Measurements from ENCODE around the gene ABCA7. TPM values are rescaled to one million over a fixed set of nuclear protein-coding genes. Genes with fewer than 3 reads are reported as not detected.
"Not testable (repeated sequence)": the region's sequence is repeated elsewhere in the genome, so short reads cannot be mapped to it uniquely, and the experiment has no call there.

ABCA7 gene
- total and polyA plus RNA-seq, 7 donors = 1.8 to 25.1 (median 9.9) TPM

DNA sequence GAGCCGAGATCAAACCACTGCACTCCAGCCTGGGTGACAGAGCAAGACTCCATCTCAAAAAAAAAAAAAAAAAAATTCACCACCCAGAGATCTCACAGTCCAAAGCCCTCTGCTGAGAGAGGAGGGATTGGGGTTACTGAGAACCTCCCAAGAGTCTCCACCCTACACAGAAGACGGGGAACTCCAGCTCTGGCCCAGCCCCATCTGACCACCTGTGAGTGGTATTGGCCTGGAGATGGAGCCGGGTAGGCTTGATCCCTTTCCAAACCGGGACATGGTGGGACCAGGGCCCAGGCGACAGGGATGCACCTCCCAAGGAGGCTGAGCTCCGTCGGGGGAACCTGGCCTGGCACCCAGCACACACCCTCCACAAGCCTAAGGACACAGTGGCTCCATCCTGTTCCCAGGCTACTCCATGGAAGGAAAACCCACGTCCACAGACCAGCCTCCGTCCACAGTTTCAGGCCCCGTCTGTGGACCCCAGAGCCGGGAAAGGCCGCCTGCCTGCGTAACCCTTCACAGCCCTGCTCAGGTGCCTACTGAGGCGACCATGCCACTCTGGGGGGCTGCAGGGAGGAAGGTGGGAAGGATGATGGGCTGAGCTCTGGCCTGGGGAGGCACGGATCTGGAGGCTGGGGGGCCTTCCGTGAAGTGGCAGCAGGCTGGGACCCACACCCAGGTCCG is 20.8 kb upstream of the ABCA7 start:
- intact Hi-C loops (cut with DNase I) = no loop called here
- peaks cover 0 to 79% (median 71%) of the 10 kb centered on the region in 4 donors for H3K4me1 ChIP-seq
- peak overlapping the region in 3 of 4 donors; percentile 66 to 86 (median 82) for H3K4me3 ChIP-seq
- no peak for DNase-seq
- H3K27ac ChIP-seq = peak overlapping the region in 3 of 4 donors; percentile 92 to 96 (median 95)
- TF ChIP-seq POLR2AphosphoS5 (IDR thresholded peaks at IDR 0.05) (no peak), EP300 (IDR thresholded peaks at IDR 0.05) (no peak), POLR2A (IDR thresholded peaks at IDR 0.05) (no peak)
- TF ChIP-seq, protein P1, sequence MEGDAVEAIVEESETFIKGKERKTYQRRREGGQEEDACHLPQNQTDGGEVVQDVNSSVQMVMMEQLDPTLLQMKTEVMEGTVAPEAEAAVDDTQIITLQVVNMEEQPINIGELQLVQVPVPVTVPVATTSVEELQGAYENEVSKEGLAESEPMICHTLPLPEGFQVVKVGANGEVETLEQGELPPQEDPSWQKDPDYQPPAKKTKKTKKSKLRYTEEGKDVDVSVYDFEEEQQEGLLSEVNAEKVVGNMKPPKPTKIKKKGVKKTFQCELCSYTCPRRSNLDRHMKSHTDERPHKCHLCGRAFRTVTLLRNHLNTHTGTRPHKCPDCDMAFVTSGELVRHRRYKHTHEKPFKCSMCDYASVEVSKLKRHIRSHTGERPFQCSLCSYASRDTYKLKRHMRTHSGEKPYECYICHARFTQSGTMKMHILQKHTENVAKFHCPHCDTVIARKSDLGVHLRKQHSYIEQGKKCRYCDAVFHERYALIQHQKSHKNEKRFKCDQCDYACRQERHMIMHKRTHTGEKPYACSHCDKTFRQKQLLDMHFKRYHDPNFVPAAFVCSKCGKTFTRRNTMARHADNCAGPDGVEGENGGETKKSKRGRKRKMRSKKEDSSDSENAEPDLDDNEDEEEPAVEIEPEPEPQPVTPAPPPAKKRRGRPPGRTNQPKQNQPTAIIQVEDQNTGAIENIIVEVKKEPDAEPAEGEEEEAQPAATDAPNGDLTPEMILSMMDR (IDR thresholded peaks at IDR 0.05) = no peak
- H3K9me3 ChIP-seq = no peaks in the 10 kb centered on the region
- WGBS, 2 donors = 48 to 64% methylated on average over 17 of the region's 17 CpGs
- no peaks in the 10 kb centered on the region for H3K27me3 ChIP-seq
- H3K36me3 ChIP-seq = peaks cover 0 to 5% (median 2%) of the 10 kb centered on the region in 4 donors

DNA sequence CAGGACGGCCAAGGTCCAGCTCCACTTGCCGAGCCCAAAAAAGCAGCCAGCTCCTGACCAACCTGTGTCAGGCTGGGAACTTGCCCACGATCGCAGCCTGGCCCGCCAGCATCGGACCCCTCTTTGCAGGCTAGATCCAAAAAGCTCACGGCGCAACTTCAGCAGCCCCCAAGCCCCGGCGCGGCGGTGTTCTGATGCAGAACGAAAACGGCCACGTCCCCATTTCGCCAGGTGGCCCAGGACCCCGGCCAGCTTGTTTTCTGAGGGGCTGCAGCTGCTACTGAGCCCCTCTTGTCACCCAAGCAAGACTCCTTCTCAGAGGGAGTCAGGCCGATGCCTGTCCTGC is 20.3 kb upstream of the ABCA7 start:
- 58 to 66% methylated on average over 18 of the region's 18 CpGs for WGBS, 2 donors
- Histone ChIP-seq H3K36me3 (peaks cover 0 to under 1% (median 0%) of the 10 kb centered on the region in 4 donors), H3K27ac (peak overlapping the region in 3 of 4 donors; percentile 92 to 96 (median 95)), H3K4me3 (peak overlapping the region; percentile 66 to 97 (median 84)), H3K27me3 (no peaks in the 10 kb centered on the region), H3K4me1 (peaks cover 0 to 79% (median 67%) of the 10 kb centered on the region in 4 donors), H3K9me3 (no peaks in the 10 kb centered on the region)
- intact Hi-C loops (cut with DNase I) = no loop called here
- no peak for TF ChIP-seq POLR2AphosphoS5 (IDR thresholded peaks at IDR 0.05)
- no peak for TF ChIP-seq EP300 (IDR thresholded peaks at IDR 0.05)
- no peak for TF ChIP-seq POLR2A (IDR thresholded peaks at IDR 0.05)
- TF ChIP-seq, protein P1 (IDR thresholded peaks at IDR 0.05) = no peak
- DNase-seq = no peak

DNA sequence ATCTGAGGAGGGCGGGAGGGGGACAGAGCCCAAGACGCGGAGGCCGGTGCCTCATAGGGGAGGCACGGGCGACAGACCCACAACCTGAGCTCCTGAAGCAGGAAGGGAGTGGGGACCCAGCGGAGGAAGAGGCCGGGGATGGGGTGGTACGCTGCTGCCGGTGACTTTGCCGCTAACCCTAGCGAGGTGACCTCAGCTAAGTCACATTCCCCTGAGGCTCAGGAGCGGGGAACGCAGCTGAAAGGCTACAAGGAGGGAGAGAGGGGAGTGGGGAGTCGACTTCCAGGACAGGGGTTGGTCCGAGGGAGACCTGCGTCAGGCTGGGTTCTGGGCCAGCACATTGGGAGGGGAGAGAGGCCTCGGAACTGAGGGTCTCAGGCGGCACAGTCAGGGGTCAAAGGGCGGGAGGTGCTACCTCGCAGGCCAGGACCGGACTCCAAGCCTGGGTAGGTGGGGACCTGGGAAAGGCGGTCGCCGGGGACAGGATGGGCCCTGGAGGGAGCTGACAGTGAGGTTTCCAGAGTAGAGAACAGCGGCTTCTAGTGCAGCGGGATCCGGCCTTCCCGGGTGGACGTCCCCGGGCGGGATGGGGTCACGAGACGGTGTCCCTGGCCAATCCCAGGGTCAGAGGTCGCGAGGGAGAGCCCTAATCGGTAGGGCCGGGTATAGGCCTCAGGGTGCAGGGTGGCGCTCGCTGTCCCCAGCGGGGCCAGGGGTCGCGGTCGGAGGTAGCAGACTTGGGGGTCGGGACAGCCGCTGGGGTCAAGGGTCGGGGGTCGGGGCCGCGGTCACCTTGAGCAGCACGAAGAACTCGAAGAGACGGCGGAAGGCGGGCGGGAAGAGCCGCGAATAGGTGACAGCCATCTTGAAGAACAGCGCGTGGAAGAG is 19.7 kb upstream of the ABCA7 start:
- H3K27me3 ChIP-seq = no peaks in the 10 kb centered on the region
- TF ChIP-seq EP300 (IDR thresholded peaks at IDR 0.05) (no peak), POLR2AphosphoS5 (IDR thresholded peaks at IDR 0.05) (no peak), POLR2A (IDR thresholded peaks at IDR 0.05) (no peak)
- TF ChIP-seq, protein P1 (IDR thresholded peaks at IDR 0.05) = no peak
- peak; percentile 81 for DNase-seq
- peak overlapping the region; percentile 92 to 96 (median 94) for H3K27ac ChIP-seq
- WGBS, 2 donors = 1% methylated on average over 60 of the region's 60 CpGs
- peaks cover 0 to 72% (median 61%) of the 10 kb centered on the region in 4 donors for H3K4me1 ChIP-seq
- intact Hi-C loops (cut with DNase I) = loop anchor here (2.0 kb wide), 1 partner anchor 221 kb away; the partner anchor contains the start of gene ATP5F1D
- no peaks in the 10 kb centered on the region for H3K36me3 ChIP-seq
- peak overlapping the region; percentile 66 to 97 (median 84) for H3K4me3 ChIP-seq
- H3K9me3 ChIP-seq = no peaks in the 10 kb centered on the region

DNA sequence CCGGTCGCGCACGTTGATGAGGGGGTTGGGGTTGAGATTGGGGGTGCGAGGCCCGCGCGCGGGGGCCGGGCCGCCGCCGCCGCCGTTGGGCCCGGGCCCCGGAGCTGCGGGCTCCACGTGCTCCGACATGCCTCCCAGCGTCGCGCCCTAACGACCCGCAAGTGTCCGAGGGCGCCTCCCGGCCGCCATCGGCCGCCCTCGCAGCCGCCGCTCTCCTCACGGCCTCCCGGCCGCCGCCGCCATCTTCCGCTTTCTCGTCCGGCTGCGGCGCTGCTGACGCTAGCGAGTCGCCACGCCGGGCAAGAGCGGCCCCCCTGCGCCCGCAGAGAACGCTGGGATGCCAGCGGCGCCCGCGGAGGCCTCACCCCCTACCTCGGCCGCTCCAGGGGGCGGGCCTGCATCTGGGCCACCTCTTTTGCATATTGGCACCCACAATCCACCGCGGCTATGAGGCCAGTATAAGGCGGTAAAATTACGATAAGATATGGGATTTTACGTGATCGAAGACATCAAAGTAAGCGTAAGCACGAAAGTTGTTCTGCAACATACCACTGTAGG is 19.0 kb upstream of the ABCA7 start, which contains the start of gene TMEM259:
Gene TMEM259 (minus strand): TSS at position 256 of the 558 bp plus-strand sequence. CDS start 127 bp downstream, at position 129.
- TF ChIP-seq EP300 (IDR thresholded peaks at IDR 0.05) (peak in 1 of 4 donors; percentile 71), POLR2A (IDR thresholded peaks at IDR 0.05) (no peak), POLR2AphosphoS5 (IDR thresholded peaks at IDR 0.05) (peak; percentile 48 to 84 (median 68))
- intact Hi-C loops (cut with DNase I) = loop anchor here (2.0 kb wide), 1 partner anchor 220 kb away; the partner anchor contains the start of gene ATP5F1D
- peaks cover 0 to 69% (median 58%) of the 10 kb centered on the region in 4 donors for H3K4me1 ChIP-seq
- H3K27me3 ChIP-seq = no peaks in the 10 kb centered on the region
- 0% methylated on average over 68 of the region's 68 CpGs for WGBS, 2 donors
- peak within 1 kb of the TSS; percentile 66 to 97 (median 84) for H3K4me3 ChIP-seq
- peak; percentile 99 for DNase-seq
- H3K36me3 ChIP-seq = no peaks in the 10 kb centered on the region
- H3K27ac ChIP-seq = peak within 1 kb of the TSS; percentile 92 to 96 (median 94)
- no peaks in the 10 kb centered on the region for H3K9me3 ChIP-seq

DNA sequence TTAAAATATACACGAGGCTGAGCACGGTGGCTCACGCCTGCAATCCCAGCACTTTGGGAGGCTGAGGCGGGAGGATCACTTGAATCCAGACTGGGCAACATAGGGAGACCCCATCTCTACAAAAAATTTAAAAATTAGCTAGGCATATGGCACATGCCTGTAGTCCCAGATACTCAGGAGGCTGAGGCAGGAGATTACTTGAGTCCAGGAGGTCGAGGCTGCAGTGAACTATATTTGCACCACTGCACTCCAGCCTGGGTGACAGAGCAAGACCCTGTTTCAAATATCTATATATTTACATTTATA is 16.1 kb upstream of the ABCA7 start:
- 54 to 84% methylated on average over 5 of the region's 5 CpGs for WGBS, 2 donors
- H3K36me3 ChIP-seq; DNase-seq; H3K9me3 ChIP-seq; H3K27me3 ChIP-seq; H3K4me3 ChIP-seq; intact Hi-C loops (cut with DNase I): not testable (repeated sequence)
- Histone ChIP-seq H3K27ac (peak overlapping the region; percentile 92 to 96 (median 94)), H3K4me1 (peaks cover 0 to 55% (median 38%) of the 10 kb centered on the region in 4 donors)

DNA sequence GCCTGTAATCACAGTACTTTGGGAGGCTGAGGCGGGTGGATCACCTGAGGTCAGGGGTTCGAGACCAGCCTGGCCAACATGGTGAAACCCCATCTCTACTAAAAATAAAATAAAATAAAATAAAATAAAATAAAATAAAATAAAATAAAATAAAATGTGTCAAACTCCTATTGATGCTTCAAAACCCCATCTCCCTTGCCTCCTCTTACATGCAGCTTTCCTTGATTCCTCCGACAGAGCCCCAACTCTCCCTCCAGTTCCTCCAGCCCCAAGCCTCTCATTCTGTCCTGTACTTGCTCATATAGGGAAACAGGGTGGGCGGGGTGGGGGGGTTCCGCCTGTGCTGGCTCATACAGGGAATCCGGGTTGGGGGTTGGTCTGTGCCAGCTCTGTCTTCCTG is 14.8 kb upstream of the ABCA7 start:
- not testable (repeated sequence) for DNase-seq, H3K9me3 ChIP-seq, H3K4me3 ChIP-seq, H3K27me3 ChIP-seq, H3K36me3 ChIP-seq
- Histone ChIP-seq H3K4me1 (peaks cover 0 to 55% (median 36%) of the 10 kb centered on the region in 4 donors), H3K27ac (peak overlapping the region; percentile 95 to 100 (median 98))
- 78 to 87% methylated on average over 6 of the region's 6 CpGs for WGBS, 2 donors
- intact Hi-C loops (cut with DNase I) = loop anchor here (5.0 kb wide), 1 partner anchor 72 kb away; the partner anchor contains the start of gene POLR2E

Data from sigmoid colon (tissue), 7 donors.